Measurements from ENCODE around the gene HIPK3.

DNA sequence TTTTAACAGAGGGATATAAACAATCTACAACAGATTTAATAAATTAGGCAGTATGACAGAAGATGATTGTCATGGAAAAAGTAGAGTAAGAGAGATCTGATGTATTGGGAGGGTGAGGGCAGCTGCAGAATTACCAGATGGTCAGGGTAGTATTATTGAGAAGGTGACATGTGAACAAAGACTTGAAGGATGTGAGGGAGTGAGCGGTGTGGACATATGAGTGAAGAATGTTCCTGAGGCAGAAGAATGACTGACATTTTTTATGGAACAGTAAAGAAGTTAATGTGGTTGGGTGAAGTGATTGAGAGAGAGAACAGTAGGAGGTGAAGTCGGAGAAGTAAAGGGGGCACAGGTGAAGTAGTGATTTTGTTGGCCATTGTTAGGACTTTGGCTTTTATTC, 42.4 kb upstream of the HIPK3 start:
- TF ChIP-seq POLR2A (IDR thresholded peaks at IDR 0.05), result no peak
- TF ChIP-seq, protein P1, sequence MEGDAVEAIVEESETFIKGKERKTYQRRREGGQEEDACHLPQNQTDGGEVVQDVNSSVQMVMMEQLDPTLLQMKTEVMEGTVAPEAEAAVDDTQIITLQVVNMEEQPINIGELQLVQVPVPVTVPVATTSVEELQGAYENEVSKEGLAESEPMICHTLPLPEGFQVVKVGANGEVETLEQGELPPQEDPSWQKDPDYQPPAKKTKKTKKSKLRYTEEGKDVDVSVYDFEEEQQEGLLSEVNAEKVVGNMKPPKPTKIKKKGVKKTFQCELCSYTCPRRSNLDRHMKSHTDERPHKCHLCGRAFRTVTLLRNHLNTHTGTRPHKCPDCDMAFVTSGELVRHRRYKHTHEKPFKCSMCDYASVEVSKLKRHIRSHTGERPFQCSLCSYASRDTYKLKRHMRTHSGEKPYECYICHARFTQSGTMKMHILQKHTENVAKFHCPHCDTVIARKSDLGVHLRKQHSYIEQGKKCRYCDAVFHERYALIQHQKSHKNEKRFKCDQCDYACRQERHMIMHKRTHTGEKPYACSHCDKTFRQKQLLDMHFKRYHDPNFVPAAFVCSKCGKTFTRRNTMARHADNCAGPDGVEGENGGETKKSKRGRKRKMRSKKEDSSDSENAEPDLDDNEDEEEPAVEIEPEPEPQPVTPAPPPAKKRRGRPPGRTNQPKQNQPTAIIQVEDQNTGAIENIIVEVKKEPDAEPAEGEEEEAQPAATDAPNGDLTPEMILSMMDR (IDR thresholded peaks at IDR 0.05), result no peak

All from adrenal gland (tissue), 5 donors.